Psoas muscle (tissue), 8 donors: Measurements from ENCODE around the gene MIEF1. TPM values are rescaled to one million over a fixed set of nuclear protein-coding genes. Genes with fewer than 3 reads are reported as not detected.

Source experiments
- ATAC-seq, 4 donors: fragments of 200-7000 bp; cut with Tn5 transposase; one replicate each; pipeline ENCODE4 v1.9.1; 2020; ENCODE audit warnings: moderate library complexity in 3 of 4, mild to moderate bottlenecking in 2 of 4
- DNase-seq, 2 donors: peaks; one replicate each; pipeline ENCODE4 v3.0.0-alpha.2; 2020
- H3K27ac ChIP-seq: fragments of 200-600 bp; one replicate; pipeline ENCODE4 v1.8.0; 2022
- H3K27me3 ChIP-seq, 3 donors: fragments of 200-600 bp in 1 of 3; one replicate each; pipeline versions ENCODE4 v1.6.1 to v1.8.0; 2013 to 2022; ENCODE audit warnings: low read length in 2 of 3, mild to moderate bottlenecking in 2 of 3, moderate library complexity in 1 of 3; ENCODE audit not compliant: insufficient read depth in 3 of 3
- H3K36me3 ChIP-seq, 2 donors: fragments of 200-600 bp in 1 of 2; one replicate each; pipeline versions ENCODE4 v1.6.1 to v1.8.0; 2013 to 2022; ENCODE audit warnings: low read depth in 1 of 2, mild to moderate bottlenecking in 1 of 2, moderate library complexity in 1 of 2; ENCODE audit not compliant: insufficient read depth in 1 of 2
- H3K4me1 ChIP-seq: fragments of 200-600 bp; one replicate; pipeline ENCODE4 v1.8.0; 2022
- H3K4me3 ChIP-seq: fragments of 200-600 bp; one replicate; pipeline ENCODE4 v1.8.0; 2022; ENCODE audit warnings: mild to moderate bottlenecking
- H3K9me3 ChIP-seq: fragments of 200-600 bp; one replicate; pipeline ENCODE4 v1.8.0; 2022
- CTCF ChIP-seq: fragments of 200-600 bp; IDR thresholded peaks from one replicate; pipeline ENCODE4 v1.8.0; 2022; ENCODE audit warnings: antibody characterized with exemption
- WGBS, 3 donors: extraction: QIAGEN DNeasy Blood & Tissue Kit; methylation state at CpG; one replicate each; pipeline versions ENCODE4 v1.1.6 to v1.1.7; 2013; 5-methylcytosine and 5-hydroxymethylcytosine counted together
- intact Hi-C, 2 donors: fragments of 100-400 bp; cut with DNase I; formaldehyde crosslinking; loops; one replicate each; pipeline versions ENCODE4 v1.11.0 to v1.14.2; 2022
- polyA plus RNA-seq, 3 donors: library from polyadenylated mRNA; stranded (reverse); fragments of 200-250 nt; gene quantifications; one replicate each; pipeline ENCODE4 v1.2.3, GENCODE V29; 2013
- total RNA-seq, 4 donors: library from RNA; stranded (reverse); fragmentation: NEBNext Ultra II Directional in 2 of 4; extraction: Animal tissue kit (Norgen Biotek cat#: 25700) in 2 of 4; gene quantifications; one replicate each; pipeline versions ENCODE4 v1.2.1 to v1.2.4, GENCODE V29; 2021 to 2023
- donor health status: healthy with polysubstance abuse.
- donor health status: DM: no; HTN: no; CAD: no; lungs with moderate emphysema.
- donor health status: Bipolar disorder and iron deficiency.
- donor health status: healthy.
- donor health status: DM: yes; HTN: yes; CAD: no.
- donor health status: DM: no; HTN: no; CAD: no.
- donor health status: DM: no; HTN: no; CAD: no.
- donor health status: DM: yes; HTN: yes; CAD: no.

The MIEF1 gene
- total and polyA plus RNA-seq, 7 donors: 7.4 to 20.9 (median 14.0) TPM

GRCh38 chr22:39567135-39567946, 65.3 kb downstream of the MIEF1 start:
- intact Hi-C loops: loop anchor here in 1 of 2 donors (10.0 kb wide), 1 partner anchor 247 kb away; no protein-coding TSS in a partner anchor
- DNase-seq: no peak
- WGBS, 3 donors: 55 to 58% (median 58%) methylated on average over 13 to 14 of the region's 14 CpGs
- Histone ChIP-seq H3K27ac (no peak overlapping the region), H3K27me3 (peaks cover 0 to 16% (median 2%) of the 10 kb centered on the region in 3 donors), H3K36me3 (no peaks in the 10 kb centered on the region), H3K4me3 (no peak overlapping the region), H3K4me1 (no peaks in the 10 kb centered on the region), H3K9me3 (no peaks in the 10 kb centered on the region)
- TF ChIP-seq CTCF: no peak
- no peak for ATAC-seq

Other genes starting within 250 kb of the MIEF1 start
- 100 to 1,000 TPM; 266 to 539 (median 329) TPM for gene RPL3, start 182.7 kb upstream of the MIEF1 start, total RNA-seq
- gene RPL3, start 182.7 kb upstream of the MIEF1 start, polyA plus RNA-seq: 1,000 to 10,000 TPM in 1 of 3 donors, 100 to 1,000 TPM in 2; 470 to 1,471 (median 727) TPM
- 10 to 100 TPM; 15.3 to 20.4 (median 16.0) TPM for gene SYNGR1, start 152.3 kb upstream of the MIEF1 start, total RNA-seq
- 10 to 100 TPM; 28.5 to 39.9 (median 37.1) TPM for gene SYNGR1, start 152.3 kb upstream of the MIEF1 start, polyA plus RNA-seq
- 10 to 100 TPM in 3 of 4 donors, 1 to 10 TPM in 1; 9.7 to 22.1 (median 17.3) TPM for gene TAB1, start 102.5 kb upstream of the MIEF1 start, total RNA-seq
- 10 to 100 TPM; 10.4 to 17.4 (median 12.8) TPM for gene TAB1, start 102.5 kb upstream of the MIEF1 start, polyA plus RNA-seq
- 1 to 10 TPM; 1.4 to 2.2 (median 1.8) TPM for gene MGAT3, start 45.3 kb upstream of the MIEF1 start, total RNA-seq
- gene MGAT3, start 45.3 kb upstream of the MIEF1 start, polyA plus RNA-seq: under 1 TPM; 0.53 to 0.65 (median 0.56) TPM
- 100 to 1,000 TPM; 246 to 839 (median 408) TPM for gene ATF4, start 18.3 kb downstream of the MIEF1 start, total RNA-seq
- 1,000 to 10,000 TPM; 1,006 to 1,369 (median 1,295) TPM for gene ATF4, start 18.3 kb downstream of the MIEF1 start, polyA plus RNA-seq
- gene RPS19BP1, start 30.5 kb downstream of the MIEF1 start, total RNA-seq: 10 to 100 TPM; 34.0 to 52.6 (median 42.6) TPM
- gene RPS19BP1, start 30.5 kb downstream of the MIEF1 start, polyA plus RNA-seq: 100 to 1,000 TPM; 143 to 313 (median 186) TPM
- gene CACNA1I, start 68.5 kb downstream of the MIEF1 start, total RNA-seq: under 1 TPM in 2 of 4 donors, not detected in 2; 0.04 to 0.06 TPM
- under 1 TPM; 0.01 to 0.14 (median 0.01) TPM for gene CACNA1I, start 68.5 kb downstream of the MIEF1 start, polyA plus RNA-seq